MM.1S (cell line): ENCODE data around the gene RCSD1.

Source experiments
- CTCF ChIP-seq: fragments of 300-600 bp; sonication (generic); IDR thresholded peaks from 2 replicates; pipeline ENCODE4 v1.5.1; 2016; ENCODE audit warnings: antibody characterized with exemption, low read length, mixed read lengths
- EZH2 ChIP-seq: fragments of 300-600 bp; sonication (generic); optimal IDR thresholded peaks from 2 replicates; pipeline ENCODE3; 2017; ENCODE audit warnings: low read depth, mild to moderate bottlenecking, antibody characterized with exemption, low read length, mixed read lengths

GRCh38 chr1:167728818-167729410 is 98.9 kb downstream of the RCSD1 start:
- TF ChIP-seq CTCF (no peak), EZH2 (no peak)
